Ovary (tissue), 3 donors: ENCODE results near the gene EIF2D.

Experiments
- CTCF ChIP-seq, 3 donors: fragments of 450-650 bp in 2 of 3; fragments of 200-600 bp in 1 of 3; IDR thresholded peaks; one replicate each; pipeline versions ENCODE4 v1.5.1 to v1.8.0; 2016 to 2022; ENCODE audit warnings: antibody characterized with exemption in 3 of 3, mild to moderate bottlenecking in 1 of 3
- EP300 ChIP-seq: sonication (generic); formaldehyde crosslinking; IDR thresholded peaks from one replicate; pipeline ENCODE4 v1.6.1; 2017; ENCODE audit warnings: antibody characterized with exemption
- POLR2A ChIP-seq: fragments of 450-650 bp; IDR thresholded peaks from one replicate; pipeline ENCODE4 v1.6.1; 2017; ENCODE audit warnings: antibody characterized with exemption, mild to moderate bottlenecking, moderate library complexity
- donor health status: DM: no; HTN: no; CAD: no.

- TF ChIP-seq CTCF (IDR thresholded peaks at IDR 0.05), result no peak
- no peak for TF ChIP-seq POLR2A
- TF ChIP-seq EP300, result peak; percentile 34
Measured at GRCh38 chr1:206633708-206634121, 21.4 kb upstream of the EIF2D start.
